Fibroblast of skin of back (primary cell): ENCODE results near the gene SELENOO.
A peak's percentile ranks its signal among the peaks of the same experiment; 100 is the strongest.

Experiments used
- DNase-seq: peaks from one replicate; pipeline ENCODE4 v3.0.0-alpha.2; 2013

The SELENOO gene

DNA sequence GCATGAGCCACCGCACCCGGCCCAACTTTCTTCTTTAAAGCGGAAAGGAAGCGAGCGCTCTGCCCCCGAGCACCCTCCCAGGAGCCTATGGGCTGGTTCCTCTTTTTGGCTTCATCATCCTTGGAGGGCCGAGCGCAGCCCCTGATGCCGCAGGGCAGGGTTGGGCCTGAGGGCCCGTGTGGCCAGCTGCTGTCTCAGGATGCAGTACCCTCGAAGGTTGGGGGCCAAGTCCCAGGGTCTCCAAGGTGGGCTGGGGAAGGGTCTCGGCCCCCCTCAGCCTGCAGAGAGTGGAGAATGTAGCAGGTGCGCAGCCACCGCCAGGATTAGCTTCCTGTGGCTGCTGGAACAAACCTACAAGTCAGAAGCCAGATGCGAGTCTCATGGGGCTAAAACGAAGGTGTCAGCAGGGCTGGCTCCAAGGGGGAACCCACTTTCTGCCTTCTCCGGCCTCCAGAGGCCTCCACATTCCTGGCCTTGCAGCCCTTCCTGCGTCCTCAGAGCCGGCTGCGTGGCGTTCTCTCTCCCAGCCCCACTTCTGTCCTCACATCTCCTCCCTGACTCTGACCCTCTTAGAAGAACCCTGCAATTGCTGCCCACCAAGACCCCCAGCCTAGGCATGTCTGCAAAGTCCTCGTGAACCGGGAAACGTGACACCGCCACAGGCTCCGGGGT lies 27.4 kb upstream of the SELENOO start:
- no peak for DNase-seq

DNA sequence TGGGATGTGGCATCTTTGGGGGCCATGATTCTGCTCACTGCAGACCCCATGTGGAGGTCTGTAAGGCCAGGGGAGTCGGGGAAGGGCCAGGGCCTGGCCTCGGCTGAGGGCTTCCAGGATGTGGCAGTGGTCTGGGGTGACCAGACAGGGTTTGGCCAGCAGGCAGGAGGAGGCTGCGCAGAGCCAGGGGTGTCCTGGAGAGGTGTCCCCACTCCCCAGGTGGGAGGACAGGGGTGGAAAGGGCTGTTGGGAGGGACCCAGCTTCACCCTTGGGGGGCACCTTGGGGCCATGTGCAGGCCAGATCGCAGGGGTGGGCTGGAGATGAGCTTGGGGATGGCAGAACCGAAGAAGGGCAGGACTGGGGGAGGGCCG lies 26.8 kb upstream of the SELENOO start:
- no peak for DNase-seq

DNA sequence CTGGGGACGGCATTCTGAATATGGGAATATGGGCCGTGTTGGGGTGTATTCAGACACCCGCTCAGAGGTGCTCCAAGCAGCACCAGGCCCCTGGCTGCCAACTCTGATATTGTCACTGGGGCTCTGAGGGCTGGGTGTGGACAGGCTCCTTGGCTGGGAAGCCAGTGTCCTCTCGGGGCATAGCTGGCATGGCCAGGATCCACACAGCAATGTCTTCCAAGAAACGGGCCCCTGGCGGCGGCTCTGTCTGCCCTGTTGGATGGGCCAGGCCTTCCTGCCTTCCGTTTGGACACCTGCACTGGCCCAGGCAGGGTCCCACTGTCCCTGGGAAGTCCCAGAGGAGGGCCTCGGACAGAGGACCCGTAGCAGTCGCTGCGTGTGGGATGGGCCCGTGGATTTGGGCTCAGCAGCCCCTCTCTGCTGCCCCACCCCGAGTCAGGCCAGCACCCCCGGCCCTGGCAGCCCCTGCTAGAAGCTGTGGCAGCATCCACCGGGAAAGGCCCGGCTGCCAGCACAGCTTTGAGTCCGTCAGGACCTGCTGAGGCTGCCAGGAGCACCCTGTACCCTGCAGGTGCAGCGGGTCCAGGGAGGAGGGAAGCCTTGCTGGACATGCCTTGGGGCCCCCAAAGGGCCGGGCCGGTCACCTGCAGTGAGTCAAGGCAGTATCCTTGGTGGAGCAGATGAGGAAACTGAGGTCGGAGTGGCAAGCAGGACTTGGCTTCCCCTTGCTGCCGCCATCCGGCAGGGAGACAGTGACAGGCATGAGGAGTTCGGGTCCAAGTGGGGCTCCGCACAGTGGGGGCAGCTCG lies 26.2 kb upstream of the SELENOO start:
- no peak for DNase-seq

DNA sequence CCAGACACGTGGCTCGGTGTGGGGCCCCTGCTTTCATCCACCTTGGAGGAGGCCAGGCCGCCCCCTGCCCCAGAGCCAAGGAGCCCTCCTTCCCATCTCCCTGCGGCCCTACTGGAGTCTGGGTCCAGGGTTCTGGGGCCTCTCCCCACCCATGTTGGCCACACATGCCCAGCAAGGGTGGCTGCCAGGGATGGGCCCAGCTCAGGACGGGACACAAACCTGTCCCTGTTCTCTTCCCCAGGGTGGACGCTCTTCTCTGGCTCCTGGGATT lies 25.7 kb upstream of the SELENOO start:
- no peak for DNase-seq

DNA sequence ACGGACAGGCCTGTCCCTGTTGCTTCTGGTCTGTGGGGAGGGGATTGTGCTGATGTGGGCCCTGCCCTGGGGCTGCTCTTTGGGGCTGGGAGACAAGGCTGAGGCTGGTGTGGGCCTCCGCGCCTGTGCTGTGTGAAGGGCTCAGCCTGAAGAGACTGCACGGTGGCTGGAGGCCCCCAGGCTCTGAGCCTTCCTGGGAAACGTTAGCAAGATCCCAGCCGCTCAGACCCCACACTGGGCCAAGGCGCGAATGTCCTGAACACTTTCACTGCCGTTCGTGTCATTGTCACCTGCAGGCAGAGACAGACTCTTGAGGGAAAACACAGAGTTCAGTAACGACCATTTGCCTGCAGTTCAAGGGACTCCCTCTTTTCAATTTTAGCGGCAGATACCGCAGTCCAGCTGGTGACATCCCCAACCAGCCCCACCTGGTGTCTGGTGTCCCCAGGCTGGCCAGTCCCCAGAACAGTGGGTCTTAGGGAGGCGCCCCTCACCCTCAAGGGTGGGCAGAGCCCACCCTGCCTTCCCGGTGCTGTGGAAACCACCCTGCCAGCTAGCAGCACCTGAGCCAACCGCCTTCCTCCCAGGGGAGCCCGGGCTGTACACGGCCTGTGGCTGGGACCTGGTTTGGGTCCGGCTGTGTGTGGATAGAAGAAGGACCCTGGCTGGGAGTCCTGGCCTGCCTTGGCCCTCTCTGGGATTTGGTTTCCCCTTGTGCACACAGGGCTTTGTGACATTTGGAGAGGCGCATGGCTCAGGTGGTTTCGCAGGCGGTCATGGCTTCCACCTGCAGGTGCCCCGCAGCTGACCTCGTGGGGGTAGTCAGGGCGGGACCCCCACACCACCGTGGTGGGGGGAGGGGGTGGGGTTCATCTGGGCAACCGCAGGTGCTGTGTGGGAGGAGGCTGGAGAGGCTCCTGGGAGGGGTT lies 24.6 kb upstream of the SELENOO start:
- no peak for DNase-seq

DNA sequence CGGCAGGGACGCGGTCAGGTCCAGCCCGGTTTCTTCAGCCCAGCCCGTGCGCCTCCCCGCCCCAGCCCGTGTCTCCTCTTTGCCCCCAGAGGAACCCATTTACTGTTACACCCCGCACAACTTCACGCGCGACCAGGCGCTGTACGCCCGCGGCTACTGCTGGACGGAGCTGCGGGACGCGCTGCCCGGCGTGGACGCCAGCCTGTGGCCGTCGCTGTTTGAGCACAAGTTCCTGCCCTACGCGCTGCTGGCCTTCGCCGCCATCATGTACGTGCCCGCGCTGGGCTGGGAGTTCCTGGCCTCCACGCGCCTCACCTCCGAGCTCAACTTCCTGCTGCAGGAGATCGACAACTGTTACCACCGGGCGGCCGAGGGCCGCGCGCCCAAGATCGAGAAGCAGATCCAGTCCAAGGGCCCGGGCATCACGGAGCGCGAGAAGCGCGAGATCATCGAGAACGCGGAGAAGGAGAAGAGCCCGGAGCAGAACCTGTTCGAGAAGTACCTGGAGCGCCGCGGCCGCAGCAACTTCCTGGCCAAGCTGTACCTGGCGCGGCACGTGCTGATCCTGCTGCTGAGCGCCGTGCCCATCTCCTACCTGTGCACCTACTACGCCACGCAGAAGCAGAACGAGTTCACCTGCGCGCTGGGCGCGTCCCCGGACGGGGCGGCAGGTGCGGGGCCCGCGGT lies 23.8 kb upstream of the SELENOO start:
- DNase-seq = no peak

DNA sequence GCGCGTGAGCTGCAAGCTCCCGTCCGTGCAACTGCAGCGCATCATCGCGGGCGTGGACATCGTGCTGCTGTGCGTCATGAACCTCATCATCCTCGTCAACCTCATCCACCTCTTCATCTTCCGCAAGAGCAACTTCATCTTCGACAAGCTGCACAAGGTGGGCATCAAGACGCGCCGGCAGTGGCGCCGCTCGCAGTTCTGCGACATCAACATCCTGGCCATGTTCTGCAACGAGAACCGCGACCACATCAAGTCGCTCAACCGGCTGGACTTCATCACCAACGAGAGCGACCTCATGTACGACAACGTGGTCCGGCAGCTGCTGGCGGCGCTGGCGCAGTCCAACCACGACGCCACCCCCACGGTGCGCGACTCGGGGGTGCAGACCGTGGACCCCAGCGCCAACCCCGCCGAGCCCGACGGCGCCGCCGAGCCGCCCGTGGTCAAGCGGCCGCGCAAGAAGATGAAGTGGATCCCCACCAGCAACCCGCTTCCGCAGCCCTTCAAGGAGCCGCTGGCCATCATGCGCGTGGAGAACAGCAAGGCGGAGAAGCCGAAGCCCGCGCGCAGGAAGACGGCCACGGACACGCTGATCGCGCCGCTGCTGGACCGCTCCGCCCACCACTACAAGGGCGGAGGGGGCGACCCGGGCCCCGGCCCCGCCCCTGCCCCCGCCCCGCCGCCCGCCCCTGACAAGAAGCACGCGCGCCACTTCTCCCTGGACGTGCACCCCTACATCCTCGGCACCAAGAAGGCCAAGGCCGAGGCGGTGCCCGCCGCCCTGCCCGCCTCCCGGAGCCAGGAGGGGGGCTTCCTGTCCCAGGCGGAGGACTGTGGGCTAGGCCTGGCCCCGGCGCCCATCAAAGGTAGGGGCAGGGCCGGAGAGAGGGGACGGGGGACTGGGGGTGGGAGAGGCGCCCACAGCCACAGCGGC lies 23.0 kb upstream of the SELENOO start:
- no peak for DNase-seq

DNA sequence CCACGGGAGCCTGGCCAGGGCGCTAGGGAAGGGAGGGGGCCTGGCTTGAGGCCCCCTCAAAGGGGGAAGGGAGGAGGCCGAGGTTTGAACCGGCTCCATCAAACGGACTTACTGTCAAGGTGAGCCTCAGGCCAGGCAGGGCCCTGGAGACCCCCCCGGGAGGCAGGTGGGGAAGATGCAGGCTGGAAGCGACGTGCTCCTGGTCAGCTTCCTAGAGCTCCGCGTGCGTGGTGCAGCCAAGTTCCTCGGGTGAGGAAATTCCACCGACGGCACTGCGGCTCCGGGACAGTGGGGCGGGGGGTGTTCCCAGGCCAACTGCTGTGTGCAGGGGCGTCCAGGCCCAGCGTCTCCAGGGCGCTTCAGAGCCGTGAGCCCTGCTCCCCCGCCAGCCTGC lies 22.3 kb upstream of the SELENOO start:
- no peak for DNase-seq

DNA sequence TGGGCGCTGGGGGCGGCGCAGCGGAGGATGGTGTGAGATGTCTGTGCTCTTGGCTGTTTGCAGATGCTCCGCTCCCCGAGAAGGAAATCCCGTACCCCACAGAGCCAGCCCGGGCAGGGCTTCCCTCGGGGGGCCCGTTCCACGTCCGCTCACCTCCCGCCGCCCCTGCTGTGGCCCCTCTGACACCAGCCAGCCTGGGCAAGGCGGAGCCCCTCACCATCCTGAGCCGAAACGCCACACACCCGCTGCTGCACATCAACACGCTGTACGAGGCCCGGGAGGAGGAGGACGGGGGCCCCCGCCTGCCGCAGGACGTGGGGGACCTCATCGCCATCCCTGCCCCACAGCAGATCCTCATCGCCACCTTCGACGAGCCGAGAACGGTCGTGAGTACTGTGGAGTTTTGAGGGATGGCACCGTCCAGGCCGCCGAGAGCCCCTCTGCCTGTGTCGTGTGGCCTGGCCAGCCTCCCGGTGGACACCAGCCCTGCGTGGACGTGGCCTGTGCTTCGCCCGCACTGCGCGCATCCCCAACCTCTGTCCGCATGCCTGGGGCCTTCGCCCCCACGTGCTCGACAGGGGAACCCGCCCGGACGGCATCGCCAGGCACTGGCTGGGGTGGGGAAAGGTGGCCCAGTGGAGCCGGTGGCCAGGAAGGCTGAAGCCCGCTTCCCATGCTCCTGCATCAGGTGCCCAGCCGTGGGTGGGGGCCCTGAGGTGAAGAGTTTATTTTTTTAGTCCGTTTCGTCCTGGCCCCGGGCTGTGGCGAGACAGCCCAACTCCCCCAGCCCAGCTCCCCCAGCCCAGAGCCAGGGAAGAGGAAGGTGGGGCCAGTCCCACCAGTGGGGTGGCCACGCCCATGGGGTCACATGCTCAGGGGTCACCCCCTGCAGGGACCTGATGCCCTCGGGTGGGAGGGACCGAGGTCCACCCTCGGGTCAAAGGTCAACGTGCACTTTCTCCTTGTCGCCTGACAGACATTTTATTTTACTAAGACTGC lies 21.6 kb upstream of the SELENOO start:
- DNase-seq = no peak

DNA sequence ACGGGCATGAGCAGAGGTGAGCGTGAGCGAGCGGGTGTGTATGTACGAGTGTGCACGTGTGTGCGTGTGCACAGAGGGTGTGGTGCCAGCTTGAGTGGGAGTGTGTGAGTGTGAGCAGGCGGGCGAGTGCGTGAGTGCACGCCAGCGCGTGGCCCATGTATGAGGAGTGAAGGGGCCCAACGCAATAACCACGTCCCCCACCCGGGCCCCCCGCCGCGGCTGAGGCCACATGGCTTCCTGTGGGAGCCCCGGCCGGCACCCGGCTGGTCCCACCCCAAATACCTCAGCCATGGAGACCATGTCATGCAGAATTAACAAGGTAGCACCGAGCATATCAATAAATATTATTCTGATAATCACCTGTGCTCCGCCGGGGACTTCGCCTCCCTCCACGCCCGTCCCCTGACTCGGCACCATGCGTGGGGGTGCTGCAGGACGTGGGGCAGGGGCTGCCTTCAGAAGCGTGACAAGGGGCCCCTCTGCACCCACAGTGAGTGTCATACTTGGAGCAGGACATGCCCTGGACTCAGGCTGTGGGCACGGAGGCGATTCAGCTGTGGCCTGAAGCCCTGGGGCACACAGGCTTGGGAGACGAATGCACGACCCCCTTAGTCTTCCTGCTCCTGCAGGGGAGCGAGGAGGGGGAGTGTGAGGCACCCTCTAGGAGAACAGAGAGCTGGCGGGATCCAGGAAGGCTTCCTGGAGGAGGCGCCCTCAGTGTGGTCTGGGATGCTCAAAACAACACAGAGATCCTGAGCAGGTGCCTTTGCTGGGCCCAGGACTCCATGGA lies 20.7 kb upstream of the SELENOO start:
- DNase-seq = no peak

DNA sequence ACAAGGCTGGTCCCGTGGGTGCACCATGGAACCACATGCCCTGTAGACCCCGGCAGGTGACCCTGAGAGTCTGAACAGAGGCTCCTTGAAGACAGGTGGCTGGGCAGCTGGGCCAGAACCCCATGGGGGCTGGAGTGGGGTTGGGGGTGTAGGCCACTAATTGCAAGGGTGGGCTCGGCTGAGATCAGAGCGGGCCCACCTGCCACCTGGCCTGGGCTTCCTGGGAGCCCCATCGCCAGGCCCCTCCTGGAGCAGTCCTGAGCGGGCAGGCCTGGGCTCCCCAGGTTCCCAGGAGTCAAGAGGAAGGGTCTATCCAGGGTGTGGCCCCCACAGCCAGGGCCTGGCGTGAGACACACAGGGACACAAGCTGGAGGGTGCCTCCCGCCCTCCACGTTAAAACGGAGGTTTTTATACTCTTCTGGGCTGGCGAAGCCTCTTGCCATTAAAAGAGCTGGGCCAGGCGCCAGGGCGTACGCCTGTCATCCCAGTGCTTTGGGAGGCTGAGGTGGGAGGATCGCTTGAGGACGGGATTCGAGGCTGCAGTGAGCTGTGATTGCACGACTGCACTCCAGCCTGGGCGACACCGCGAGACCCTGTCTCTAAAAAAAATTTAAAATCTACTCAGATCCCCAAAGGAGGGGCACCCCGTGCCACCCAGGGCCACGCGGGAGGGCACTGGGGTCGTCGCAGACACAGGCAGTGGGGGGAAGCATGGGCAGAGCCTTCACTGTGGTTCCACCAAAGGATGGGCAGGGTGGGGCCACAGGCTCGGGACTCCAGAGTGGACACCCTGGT lies 19.9 kb upstream of the SELENOO start:
- DNase-seq = no peak

DNA sequence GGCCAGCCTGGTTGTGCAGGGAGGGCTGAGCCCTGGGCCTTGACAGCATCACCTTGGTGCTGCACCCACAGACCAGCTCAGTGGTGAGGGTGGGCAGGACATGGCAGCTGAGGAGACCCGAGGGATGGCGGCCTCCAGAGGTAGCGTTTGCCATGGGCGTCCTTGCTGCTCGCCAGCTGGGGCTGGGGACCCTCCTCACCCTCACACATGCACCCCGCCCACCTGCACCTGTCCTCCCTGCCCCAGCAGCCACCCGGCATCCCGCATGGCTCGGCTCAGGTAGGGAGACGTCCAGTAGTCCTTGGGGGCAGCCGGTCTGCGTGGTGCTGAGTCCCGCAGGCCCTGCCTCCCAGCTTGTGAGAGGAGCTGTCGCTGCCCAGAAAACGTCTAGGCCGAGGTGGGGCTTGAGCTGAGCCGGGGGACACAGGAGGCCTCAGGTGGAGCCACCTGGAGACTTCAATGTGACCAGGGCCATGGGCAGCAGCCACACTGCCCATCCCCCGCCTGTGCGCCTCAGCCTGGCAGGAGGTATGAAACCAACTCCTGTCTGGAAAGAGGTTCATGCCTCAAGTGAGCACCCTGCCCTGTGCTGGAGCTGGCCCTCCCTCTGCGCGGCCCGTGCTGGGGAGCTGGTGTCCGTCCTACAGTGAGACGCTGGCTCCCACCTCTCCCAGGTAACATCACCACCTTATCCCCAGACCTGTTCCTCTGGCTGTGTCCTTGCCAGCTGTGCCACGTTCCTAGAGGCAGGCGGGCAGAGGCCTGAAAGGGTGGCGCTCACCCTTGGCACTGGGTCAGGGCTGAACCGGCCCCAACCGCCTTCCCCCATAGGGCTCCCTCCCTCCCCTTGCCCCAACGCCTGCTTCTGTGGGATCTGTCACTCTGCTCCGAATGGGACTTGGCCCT lies 18.4 kb upstream of the SELENOO start:
- no peak for DNase-seq

DNA sequence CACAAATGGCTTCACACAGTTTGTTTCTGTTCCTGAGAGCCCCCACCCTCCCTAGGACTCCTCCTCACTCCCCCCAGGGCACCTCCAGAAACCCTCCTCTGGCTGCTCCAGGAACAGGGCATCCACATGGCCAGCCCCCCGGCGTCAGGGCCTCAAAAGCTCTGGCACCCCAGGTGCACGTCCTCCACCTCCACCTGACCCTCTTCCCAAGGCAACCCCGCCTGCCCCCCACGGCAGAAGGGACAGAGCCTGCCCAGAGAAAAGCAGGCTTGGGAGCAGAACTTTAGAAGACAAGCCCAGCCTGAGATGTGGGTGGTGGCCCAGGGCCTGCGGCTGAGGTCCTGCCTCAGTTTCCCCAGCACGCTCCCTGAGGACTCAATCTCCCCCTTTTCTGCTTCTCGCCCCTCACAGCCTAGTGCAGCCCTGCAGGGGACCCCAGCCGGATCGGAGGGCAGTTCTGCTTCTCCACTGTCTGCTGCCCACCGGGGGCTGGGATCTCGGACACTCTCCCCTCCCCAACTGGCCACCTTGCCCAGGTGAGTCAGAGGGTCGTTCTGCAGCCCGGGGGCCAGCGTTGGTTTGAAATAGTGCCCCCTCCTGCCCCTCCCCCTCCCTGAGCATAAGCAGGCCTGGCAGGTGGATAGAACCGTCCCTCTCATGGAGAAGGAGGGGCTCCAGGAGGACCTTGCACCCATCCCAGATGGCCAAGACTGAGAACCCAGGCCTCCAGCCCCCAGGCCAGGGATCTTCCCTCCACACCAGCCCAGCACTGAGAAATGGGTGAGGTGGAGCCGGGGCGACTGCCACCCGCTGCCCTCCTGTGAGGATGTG lies 17.5 kb upstream of the SELENOO start:
- no peak for DNase-seq

DNA sequence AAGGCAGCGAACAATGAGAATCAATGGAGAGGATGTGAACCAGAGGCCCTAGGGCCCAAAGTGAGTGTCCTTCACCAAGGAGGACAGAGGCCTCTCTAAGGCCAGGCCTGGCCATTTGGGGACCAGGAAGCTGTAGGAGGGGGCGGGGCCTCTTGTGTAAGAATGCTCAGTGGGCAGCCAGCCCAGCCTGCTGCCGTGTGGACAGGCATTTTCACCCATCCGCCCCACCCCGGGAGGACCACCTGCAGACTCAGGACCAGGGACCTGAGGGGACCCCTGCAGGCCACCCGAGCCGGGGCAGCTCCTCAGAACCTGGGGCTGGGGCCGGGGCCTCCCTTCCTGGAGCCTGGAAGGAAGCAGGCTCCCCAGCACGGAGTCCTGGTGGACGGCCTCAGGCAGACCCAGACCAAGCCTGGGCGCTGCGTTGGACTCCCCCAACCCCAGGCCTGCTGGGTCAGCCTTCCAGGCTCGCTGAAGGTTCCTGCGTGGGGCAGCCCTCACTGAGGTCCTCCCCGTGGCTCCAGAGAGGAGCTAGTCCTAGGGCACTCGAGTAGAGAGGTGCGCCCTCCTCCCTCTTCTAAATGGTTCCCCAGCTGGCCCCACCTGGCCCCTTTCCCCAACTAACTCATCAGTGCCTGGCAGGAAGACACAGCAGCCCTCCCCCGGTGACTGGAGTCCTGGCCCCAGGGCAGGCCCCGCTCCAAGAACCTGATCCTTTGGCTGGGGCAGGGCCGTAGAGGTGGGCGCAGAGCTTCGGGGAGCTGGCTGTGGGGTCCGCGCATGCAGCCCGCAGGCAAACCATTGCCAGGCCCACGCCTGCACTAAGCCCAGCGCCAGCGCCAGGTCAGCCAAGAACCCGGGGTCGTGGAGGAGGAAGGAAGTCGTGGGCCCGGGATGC lies 16.6 kb upstream of the SELENOO start:
- DNase-seq = peak; percentile 36

DNA sequence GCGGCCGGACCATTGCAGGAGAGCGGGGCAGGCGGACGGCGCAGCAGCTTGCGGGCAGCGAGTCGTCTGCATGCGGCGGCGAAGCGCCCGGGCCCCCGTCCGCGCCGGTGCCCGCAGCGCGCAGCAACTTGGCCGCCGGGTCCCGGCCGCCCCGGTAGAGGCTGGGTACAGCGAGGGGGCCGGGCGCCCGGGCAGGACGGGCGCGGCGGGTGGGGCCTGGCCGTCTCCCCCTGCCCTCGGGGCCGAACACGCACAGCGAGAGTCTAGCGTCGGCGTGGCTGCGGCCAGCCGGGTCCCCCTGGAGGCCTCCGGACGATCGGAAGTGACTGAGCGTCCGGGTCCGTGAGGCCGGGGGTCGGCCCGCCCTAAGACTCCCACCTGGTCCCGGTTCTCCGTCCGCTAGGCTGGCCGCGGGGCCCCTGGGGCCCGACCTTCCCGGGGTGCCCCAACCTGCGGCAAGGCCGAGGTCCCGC lies 15.9 kb upstream of the SELENOO start:
- DNase-seq = no peak
